ENCODE results near the gene GAD1. TPM values are rescaled to one million over a fixed set of nuclear protein-coding genes. Genes with fewer than 3 reads are reported as not detected.

Gene GAD1
- total RNA-seq, 3 donors from 2014 or later: 1.6 to 2.6 (median 2.5) TPM

DNA sequence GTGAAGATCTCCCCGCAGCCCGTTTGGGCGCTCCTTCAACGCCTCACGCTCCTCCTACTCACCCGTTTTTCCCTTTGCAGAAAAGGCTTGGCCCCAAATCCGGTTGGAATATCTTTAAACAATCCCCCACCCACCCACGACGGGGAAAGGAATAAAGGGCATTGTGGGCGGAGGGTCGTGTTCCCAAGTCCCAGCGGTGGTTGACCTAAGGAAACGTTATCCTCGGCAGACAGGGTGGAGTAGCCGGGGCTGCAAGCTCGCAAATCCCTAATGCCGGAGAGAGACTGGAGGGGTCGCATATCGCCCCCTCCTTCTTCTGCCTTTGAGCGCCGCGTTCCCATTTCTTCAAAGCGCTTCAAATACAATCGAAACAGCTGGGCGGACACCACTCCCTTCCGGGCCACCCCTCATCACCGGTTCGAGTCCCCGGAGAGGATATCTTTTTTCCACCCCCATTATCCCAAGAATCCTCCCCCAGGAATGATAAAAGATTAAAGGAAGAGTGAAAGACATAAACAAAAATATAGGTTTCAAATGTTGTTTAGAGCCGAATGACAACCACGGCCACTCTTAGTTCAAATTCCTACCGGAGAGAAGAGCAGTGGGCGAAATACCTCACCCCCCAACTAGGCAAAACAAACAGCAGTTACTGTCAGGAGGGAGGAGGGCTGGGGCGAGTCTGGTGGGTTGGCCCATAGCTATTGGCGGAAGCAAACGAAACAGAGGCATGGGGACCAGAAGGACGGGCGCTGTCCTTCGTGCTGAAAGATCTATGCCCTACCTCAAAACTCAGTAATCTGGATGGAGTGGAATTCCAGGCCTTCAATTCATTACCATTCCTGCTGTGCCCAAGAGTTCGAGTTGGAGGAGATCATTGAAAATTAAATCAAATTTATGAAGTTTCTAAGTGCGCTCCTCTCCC, 2.8 kb upstream of the GAD1 start:
- Mint-ChIP-seq H3K9me3 (no peaks in the 10 kb centered on the region), H3K27me3 (ENCODE audit: low read depth) (peaks cover 71% of the 10 kb centered on the region), H3K4me3 (no peak overlapping the region), H3K4me1 (ENCODE audit: low read depth) (peaks cover 37% of the 10 kb centered on the region), H3K36me3 (ENCODE audit: insufficient read depth) (no peaks in the 10 kb centered on the region)
- no peak for ATAC-seq
- no peak for DNase-seq

DNA sequence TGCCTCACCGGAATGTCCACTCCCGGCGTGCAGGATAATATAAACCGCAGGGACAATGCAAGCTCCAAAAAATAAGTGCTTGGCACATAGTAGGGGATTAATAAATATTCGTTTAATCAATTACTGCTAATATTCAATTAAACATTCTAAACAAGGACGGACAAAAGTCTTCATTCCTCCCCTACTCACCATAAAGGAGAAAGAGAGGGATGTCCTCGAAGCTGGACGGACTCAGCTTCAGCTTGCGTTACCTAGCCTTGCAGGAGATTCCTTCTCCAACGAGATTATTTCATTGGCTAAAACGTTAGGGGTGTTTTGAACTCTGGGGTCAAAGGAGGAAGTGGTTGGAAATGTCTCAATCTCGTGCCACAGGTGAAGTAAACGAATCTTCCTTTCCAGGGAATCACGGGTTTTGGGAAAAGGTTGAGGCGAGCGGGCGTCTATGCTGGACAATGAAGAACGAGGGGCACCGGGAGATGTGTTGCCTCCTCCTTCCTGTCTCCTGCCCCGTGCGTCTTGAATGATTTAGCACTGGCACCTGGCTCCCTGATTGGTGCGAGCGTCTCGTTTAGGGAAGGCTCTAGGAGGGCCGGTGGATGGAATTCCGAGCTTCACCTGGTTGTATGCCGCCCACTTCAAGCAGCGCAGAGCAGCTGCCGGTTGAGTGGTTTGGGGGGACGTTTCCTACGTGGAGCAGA, 2.0 kb upstream of the GAD1 start:
- H3K4me1 Mint-ChIP-seq (ENCODE audit: low read depth): peaks cover 40% of the 10 kb centered on the region
- H3K9me3 Mint-ChIP-seq: no peaks in the 10 kb centered on the region
- no peak for DNase-seq

DNA sequence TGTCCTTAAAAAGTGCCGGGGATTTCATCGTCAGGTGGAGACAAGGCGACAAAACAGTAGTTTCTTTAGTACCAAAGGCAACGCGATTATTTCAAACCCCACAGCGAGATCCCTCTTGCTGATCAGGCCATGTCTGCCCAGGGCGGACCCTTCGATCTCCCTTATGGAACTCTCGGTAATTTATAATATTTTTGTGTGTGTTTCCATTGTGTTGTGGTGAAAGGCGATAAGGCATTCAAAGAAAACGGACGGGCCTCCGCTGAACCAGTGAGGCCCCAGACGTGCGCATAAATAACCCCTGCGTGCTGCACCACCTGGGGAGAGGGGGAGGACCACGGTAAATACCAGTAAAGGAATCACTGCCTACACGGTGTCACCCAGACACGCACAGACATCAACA, 1.4 kb upstream of the GAD1 start:
- H3K4me1 Mint-ChIP-seq (ENCODE audit: low read depth): peaks cover 40% of the 10 kb centered on the region
- peak overlapping the region; percentile 72 for H3K4me3 Mint-ChIP-seq
- ATAC-seq (peak in 1 of 2 donors; percentile 8), DNase-seq (no peak)
- no peaks in the 10 kb centered on the region for H3K36me3 Mint-ChIP-seq (ENCODE audit: insufficient read depth)
- peaks cover 80% of the 10 kb centered on the region for H3K27me3 Mint-ChIP-seq (ENCODE audit: low read depth)
- H3K9me3 Mint-ChIP-seq: no peaks in the 10 kb centered on the region

More for the DNA sequence above, 2.0 kb upstream of the GAD1 start:
- no peaks in the 10 kb centered on the region for H3K36me3 Mint-ChIP-seq (ENCODE audit: insufficient read depth)
- no peak for ATAC-seq
- H3K4me3 Mint-ChIP-seq: peak overlapping the region; percentile 72
- H3K27me3 Mint-ChIP-seq (ENCODE audit: low read depth): peaks cover 78% of the 10 kb centered on the region

DNA sequence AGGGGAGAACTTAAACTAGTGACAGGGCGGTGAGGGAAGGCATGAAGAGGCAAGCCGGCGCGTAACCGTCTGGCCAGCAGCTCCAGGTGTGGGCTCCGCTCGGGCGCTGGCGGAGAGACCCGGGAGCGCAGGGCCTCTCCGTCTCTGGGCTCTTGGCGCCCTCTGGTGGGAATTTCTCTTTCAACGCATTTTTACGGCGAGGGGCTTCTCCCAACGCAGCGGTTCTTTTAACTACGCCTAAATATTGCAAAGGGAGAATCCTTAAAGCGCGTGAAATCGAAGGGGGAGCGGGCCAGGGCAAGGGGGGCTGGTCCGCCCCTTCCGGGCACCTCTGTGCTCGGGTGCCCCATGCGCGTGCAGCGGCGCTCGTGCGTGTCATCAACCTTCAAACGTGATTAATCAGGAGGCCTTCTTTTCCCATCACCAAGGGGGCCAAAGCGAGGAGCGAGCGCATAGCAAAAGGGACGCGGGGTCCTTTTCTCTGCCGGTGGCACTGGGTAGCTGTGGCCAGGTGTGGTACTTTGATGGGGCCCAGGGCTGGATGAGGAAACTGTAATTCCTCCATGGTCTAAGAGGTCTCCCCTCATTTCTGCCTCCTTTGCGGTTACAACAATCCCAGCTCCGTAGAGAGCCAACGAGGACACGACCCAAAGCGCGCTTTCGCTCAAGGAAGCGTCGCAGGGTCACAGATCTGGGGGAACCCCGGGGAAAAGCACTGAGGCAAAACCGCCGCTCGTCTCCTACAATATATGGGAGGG, 762 bp upstream of the GAD1 start:
- peaks cover 47% of the 10 kb centered on the region for H3K4me1 Mint-ChIP-seq (ENCODE audit: low read depth)
- peaks cover 1% of the 10 kb centered on the region for H3K36me3 Mint-ChIP-seq (ENCODE audit: insufficient read depth)
- H3K27me3 Mint-ChIP-seq (ENCODE audit: low read depth): peaks cover 83% of the 10 kb centered on the region
- H3K4me3 Mint-ChIP-seq: peak overlapping the region; percentile 72
- DNase-seq: peak; percentile 61
- ATAC-seq: peak; percentile 59 to 61
- H3K9me3 Mint-ChIP-seq: no peaks in the 10 kb centered on the region

DNA sequence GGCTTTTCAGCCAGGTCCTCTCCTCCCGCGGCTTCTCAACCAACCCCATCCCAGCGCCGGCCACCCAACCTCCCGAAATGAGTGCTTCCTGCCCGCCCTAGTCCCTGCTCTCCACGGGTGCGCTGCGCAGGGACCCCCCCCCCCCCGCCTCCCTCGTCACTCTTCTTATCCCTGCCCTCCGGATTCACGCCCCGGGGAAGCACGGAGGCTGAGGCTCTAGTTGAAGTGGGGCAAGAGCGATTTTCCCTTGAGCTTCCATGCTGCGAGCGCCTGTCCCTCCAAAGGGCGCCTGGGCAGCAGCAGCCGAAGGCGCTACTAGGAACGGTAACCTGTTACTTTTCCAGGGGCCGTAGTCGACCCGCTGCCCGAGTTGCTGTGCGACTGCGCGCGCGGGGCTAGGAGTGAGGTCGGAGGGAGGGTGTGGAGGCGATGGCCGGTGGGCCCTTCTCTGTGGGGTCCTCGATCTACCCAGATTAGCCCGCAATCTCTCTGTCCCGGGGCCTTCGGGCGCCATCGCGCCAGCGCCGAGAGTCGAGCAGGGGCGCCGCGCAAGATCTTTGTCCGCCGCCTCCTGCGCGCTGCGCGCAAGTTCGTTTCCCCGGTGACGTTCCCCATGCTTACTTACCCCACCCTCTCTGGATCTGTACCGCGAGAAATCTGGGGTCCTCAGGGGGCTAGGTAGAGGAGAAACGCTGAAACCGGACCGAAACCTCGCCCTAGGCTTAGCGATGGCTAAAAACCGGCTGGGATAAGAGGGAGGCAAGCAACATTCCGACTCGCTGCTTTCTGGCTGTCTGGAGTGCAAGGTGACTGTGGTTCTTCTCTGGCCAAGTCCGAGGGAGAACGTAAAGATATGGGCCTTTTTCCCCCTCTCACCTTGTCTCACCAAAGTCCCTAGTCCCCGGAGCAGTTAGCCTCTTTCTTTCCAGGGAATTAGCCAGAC, 677 bp downstream of the GAD1 start:
- DNase-seq: no peak
- Mint-ChIP-seq H3K27me3 (ENCODE audit: low read depth) (peaks cover 91% of the 10 kb centered on the region), H3K36me3 (ENCODE audit: insufficient read depth) (peaks cover 1% of the 10 kb centered on the region), H3K4me3 (peak overlapping the region; percentile 72), H3K4me1 (ENCODE audit: low read depth) (peaks cover 58% of the 10 kb centered on the region), H3K9me3 (no peaks in the 10 kb centered on the region)
- ATAC-seq: peak in 1 of 2 donors; percentile 14

DNA sequence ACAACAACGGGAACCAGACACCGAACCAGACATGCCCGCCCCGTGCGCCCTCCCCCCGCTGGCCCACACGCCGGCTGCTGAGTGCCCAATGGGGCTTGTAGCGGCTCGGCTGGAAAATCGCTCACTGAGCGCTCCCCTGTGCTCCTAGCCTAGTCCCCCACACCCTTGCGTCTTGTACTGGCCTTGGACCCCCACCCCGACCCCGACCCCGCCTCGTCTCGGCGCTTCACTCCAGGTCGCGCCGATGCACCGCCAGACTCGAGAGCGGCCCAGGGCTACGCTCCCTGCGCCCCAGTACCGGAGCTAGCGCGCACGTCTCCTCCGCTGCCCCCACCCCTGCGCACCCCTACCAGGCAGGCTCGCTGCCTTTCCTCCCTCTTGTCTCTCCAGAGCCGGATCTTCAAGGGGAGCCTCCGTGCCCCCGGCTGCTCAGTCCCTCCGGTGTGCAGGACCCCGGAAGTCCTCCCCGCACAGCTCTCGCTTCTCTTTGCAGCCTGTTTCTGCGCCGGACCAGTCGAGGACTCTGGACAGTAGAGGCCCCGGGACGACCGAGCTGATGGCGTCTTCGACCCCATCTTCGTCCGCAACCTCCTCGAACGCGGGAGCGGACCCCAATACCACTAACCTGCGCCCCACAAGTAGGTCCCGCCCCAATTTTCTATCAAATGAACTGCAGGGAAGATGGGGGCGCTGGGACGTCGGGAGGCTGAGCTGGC, 1.5 kb downstream of the GAD1 start:
- Mint-ChIP-seq H3K4me3 (peak overlapping the region; percentile 72), H3K27me3 (ENCODE audit: low read depth) (peaks cover 90% of the 10 kb centered on the region), H3K9me3 (no peaks in the 10 kb centered on the region), H3K4me1 (ENCODE audit: low read depth) (peaks cover 62% of the 10 kb centered on the region), H3K36me3 (ENCODE audit: insufficient read depth) (peaks cover 1% of the 10 kb centered on the region)
- DNase-seq (no peak), ATAC-seq (peak in 1 of 2 donors; percentile 6)

DNA sequence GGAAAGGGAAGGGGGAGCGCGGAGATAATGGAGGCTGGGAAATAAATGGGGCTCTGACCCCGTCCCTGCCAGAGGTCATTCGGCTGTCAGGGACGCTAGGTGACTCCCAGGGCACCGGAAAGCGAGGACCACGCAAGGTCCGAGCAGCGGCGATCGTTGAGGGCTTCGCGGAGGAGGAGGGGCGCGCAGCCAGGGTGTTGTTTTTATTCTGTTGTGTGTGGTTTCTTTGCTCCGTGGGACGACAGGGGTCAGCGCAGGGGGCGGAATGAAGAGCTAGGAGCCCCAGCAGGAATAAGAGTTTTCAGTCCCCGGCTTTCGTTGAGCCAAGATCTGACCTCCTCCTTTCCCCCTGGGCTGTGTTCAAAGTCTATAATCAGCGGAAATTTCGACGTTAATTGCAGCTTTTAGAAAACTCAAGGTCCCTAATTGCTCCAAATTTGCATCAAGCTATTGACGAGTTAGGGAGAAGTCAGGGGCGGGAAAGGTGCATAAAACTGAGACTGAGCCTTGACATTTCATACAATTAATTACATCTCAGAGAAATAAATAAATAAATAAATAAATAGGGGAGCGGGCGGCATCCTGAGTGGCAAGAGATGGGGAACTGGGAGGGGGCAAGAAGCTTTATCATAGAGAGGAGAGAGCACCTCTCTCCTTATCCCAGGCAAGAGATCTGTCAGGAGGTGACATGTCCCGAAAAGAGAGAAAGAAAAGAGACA, 2.2 kb downstream of the GAD1 start:
- peaks cover 86% of the 10 kb centered on the region for H3K27me3 Mint-ChIP-seq (ENCODE audit: low read depth)
- H3K36me3 Mint-ChIP-seq (ENCODE audit: insufficient read depth): peaks cover 1% of the 10 kb centered on the region
- ATAC-seq: no peak
- peaks cover 58% of the 10 kb centered on the region for H3K4me1 Mint-ChIP-seq (ENCODE audit: low read depth)
- H3K9me3 Mint-ChIP-seq: no peaks in the 10 kb centered on the region
- H3K4me3 Mint-ChIP-seq: peak overlapping the region; percentile 65
- no peak for DNase-seq

DNA sequence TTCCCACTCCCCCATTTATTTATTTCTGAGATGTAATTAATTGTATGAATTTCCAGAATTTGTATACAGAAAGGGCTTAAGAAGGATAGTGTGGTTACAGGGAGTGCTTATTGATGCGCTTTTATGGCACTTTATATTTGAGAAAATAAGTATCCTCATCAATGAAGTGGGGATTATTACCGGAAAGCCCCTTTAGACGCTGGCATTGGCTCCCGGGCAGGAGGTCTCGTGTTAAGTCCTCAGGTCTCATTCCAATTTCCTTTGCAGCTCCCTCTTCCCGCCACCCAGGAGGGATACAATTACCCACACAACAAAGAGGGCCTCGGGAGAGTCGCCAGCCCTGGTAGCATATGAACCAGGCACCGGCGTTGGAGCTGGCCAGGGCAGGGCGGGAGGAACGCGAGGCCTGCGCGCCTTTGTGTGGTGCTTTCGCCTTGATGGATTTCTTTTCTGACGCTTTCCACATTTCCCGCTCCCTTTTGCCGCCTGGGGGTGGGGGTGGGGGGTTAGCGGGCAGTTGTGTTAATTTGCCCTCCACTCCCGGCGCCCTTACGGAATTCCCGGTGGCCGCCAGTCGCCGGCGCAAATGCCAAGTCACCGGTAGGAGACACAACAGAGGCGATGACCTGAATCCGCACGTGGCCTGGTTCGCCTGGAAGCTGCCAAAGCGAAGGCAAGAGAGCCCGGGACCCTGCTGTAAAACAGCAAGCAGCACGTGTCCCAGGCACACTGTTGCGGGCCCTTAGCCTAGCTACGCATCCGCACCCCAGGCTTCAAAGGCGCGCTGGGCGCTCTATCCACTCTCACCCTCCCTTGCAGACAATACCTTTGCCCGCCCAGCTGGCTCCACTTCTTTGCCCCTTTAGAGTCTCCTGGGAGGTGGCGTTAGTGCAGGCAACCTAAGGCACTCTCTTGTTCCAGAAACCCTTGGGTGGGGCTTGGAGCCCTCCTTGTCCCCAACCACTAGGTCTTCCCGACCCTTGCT, 3.3 kb downstream of the GAD1 start:
- no peak for DNase-seq
- Mint-ChIP-seq H3K27me3 (ENCODE audit: low read depth) (peaks cover 85% of the 10 kb centered on the region), H3K4me3 (peak overlapping the region; percentile 76)

DNA sequence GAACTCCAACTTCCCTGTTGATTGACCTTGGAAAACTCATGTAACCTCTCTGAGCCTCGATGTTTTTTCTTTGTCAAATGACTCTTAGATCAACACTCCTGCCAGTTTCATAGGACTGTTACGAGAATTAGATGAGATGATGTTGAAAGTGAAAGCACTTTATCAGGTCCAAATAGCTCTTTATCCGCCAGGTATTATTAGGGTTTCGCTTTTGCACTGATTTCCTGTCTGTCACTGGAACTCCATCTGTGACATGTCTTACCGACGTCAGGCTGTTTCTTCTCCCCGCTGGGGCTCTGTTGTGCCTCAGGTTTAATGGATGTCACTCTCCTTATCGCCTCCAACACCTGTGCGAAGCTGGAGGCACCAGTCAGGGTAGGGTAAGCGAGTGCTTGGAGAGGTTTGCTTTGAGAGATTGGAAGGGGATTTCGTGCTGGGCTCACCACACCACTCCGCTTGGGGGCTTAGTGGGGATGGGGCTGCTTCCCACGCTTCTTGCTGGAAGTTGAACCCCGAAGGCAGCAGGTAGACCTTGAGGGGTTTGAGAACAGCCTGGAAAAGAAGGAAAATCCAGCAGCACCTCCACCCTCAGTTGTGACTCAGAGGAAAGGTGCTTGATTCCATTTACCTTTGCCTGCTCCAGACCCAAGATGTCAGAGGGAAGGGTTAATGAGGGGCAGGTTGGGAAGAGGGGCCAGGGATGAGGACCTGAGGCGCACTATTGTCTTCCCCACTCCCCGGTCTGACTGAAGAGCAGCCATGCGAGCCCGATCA, 4.3 kb downstream of the GAD1 start:
- Mint-ChIP-seq H3K27me3 (ENCODE audit: low read depth) (peaks cover 83% of the 10 kb centered on the region), H3K36me3 (ENCODE audit: insufficient read depth) (peaks cover 1% of the 10 kb centered on the region), H3K9me3 (no peaks in the 10 kb centered on the region), H3K4me3 (peak overlapping the region; percentile 76), H3K4me1 (ENCODE audit: low read depth) (peaks cover 50% of the 10 kb centered on the region)
- ATAC-seq: no peak
- no peak for DNase-seq

More for the DNA sequence above, 3.3 kb downstream of the GAD1 start:
- Mint-ChIP-seq H3K36me3 (ENCODE audit: insufficient read depth) (peaks cover 1% of the 10 kb centered on the region), H3K4me1 (ENCODE audit: low read depth) (peaks cover 55% of the 10 kb centered on the region), H3K9me3 (no peaks in the 10 kb centered on the region)
- no peak for ATAC-seq

DNA sequence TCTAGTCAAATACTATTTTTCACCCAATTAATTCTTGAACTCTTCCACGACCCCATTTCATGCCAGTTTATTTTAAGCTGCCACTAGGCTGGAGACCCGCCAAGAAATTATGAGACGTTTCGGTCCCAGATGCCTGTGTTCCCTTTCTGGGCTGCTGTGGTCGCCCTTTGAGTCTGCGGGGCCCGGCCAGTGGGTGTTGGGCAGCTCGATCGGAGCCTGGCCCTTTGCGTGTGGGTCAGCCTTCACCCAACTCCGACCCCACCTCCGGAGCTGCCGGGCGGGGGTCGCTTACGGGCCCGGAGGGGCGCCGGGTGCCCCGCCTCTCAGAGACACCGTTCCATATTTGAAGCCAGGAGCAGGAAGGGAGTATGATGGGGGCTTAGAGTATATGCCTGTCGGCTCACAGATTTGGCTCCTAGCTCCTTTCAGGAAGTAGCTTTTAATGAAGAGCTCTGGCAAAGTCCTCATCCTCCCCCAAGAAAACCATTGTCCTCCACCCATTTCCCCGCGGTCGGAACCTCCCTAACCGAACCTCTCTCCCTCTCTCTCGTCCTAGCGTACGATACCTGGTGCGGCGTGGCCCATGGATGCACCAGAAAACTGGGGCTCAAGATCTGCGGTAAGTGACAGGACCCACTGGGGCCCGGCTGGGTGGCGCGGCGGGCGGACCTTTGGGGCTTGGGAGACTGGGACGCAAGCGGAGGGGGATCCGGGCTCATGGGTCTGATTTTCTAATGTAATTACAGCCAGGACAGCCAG, 5.0 kb downstream of the GAD1 start:
- Mint-ChIP-seq H3K4me1 (ENCODE audit: low read depth) (peaks cover 47% of the 10 kb centered on the region), H3K9me3 (no peaks in the 10 kb centered on the region), H3K4me3 (peak overlapping the region; percentile 76), H3K36me3 (ENCODE audit: insufficient read depth) (peaks cover 1% of the 10 kb centered on the region), H3K27me3 (ENCODE audit: low read depth) (peaks cover 85% of the 10 kb centered on the region)
- DNase-seq: no peak
- peak in 1 of 2 donors; percentile 1 for ATAC-seq
